Umbilical cord (tissue), 2 donors: ENCODE measurements around the gene NOTUM. TPM values are rescaled to one million over a fixed set of nuclear protein-coding genes. Genes with fewer than 3 reads are reported as not detected.

Experiments used
- DNase-seq: peaks from one replicate; pipeline ENCODE4 v3.0.0-alpha.2; 2015; ENCODE audit warnings: low spot score
- total RNA-seq: library from RNA; depleted of rRNA; stranded (reverse); fragments of >200 nt; gene quantifications from one replicate; pipeline ENCODE4 v1.2.3, GENCODE V29; 2014; ENCODE audit warnings: low replicate concordance; ENCODE audit not compliant: insufficient read depth

The NOTUM gene
- not detected for total RNA-seq

DNA sequence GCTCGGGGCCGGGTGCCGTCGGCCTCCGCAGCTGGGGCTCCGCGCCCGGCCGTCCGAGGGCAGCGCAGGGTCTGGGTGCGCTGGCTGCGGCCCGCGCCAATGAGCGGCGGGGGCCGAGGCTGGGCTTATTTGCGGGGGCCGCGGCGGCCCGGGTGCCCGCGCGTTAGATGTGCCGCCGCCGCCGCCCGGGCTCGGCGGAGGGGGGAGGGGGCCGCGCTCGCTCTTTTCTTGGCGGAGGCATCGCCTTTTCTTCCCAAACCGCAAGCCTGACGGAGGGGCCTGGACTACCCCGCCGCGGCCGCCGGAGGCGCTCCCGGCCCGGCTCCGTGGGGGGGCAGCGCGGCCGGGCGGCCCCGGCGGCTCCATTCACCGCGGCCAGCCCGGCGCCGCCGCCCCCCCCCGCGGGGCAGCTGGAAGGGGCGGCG, at the start of gene NOTUM:
NOTUM (minus strand) TSS at position 101 of the 425 bp plus-strand sequence. CDS start 278 bp downstream, outside the sequence.
- DNase-seq: no peak

DNA sequence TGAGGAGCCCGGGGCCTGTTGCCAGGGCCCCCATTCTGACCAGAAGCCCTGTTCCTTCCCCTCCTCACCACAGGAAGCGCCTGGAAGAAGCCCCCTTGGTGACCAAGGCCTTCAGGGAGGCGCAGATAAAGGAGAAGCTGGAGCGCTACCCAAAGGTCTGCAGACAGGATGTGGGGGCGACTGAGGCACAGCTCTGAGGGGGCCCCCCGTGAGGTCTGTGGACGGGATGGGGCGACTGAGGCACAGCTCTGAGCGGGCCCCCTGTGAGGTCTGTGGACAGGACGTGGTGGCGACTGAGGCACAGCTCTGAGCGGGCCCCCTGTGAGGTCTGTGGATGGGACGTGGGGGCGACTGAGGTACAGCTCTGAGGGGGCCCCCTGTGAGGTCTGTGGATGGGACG, 48.4 kb upstream of the NOTUM start:
- DNase-seq: no peak

DNA sequence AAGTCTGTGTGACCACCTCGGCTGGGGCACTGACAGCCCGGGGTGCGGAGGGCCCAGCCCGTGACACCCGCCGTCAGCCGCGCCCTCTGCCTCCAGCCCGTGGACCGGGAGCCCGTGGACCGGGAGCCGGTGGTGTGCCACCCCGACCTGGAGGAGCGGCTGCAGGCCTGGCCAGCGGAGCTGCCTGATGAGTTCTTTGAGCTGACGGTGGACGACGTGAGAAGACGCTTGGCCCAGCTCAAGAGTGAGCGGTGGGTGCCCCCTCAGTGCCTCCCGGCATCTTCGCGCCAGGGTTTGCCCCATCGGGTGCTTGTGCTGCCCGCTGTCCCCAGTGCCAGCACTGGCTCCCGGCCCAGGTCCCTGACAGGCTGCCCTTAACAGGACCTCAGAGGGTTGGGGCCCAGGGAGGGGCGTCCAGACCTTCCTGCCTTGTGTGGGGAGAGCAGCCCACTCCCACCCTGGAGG, 48.0 kb upstream of the NOTUM start:
- DNase-seq: no peak

DNA sequence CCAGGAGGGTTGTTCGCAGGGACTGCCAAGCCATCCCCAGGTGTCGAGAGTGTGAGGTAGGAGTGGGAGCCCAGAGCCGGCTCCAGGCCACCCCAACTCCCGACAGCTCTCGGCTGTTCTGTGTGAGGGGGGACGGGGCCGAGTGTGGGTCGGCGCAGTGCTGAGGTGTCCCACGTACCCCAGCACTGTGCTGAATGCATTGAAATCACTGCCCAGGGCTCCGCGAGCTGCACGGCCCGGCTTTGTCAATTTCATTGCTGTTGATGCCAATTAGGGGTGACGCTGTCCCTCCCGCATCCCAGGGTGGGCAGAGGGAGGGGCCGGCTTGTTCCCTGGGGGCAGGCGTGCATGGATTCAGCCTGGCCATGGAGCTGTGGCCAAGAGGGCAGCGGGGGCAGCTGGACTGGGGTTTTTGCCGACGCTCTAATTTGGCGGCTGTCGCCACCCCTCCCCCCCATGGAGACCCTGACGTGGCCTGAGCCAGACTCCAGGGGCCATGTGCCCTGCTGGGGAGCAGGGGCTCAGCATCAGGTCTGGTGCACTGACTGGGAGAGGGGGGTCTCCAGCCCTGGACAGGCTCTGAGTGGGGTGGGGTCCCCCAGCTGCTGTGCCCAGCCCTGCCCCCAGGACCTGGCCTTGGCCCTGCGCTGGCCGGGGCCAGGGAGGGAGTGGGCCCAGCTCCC, 47.4 kb upstream of the NOTUM start:
- DNase-seq: no peak

DNA sequence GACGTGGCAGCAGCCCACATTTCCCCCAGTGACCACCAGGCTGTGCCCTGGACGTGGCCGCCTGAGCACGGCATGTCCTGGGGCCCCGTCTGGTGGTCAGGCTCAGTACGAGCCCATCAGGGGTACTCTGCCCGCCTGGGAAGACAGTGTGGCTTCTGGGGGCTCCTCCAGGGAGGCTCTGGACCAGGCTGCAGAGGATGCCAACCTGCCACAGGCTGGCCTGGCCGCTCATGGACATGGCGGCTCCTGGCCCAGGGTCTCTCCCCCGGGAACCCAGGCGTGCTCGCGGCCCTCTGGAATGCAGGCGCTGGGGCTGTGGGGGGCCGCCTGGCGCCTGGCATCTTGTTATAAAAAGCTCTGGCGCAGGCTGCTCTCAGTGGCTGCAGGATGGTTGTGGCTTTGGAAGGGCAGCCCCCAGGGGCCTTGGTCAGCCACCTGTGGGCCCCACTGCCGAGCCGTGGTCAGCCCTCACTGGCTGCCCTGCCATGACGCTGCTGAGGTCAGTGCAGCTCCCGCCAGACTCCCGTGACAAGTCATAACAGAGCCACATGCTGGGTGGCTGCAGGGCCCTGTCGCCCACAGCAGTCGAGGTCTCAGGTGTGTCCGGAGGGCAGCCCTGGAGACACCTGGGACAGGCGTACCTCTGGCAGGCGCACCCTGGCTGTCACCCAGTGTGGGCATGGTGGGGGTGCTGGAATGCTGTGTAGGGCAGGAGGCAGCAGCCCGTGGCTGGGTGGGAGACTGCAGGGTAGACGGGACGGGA, 46.7 kb upstream of the NOTUM start:
- no peak for DNase-seq

DNA sequence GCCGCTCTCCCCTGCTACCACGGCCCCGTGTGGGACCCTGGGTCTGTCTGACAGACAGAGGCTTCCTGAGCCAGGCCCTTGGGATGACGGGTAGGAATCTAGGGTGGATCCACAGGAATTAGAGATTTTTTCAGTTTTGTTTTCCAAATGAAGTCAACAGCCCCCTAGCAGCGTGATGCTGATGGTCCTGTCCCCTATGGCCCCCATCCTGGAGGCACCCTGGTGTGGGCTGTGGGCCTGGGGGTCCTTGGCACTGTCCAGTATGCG, 46.2 kb upstream of the NOTUM start:
- no peak for DNase-seq

DNA sequence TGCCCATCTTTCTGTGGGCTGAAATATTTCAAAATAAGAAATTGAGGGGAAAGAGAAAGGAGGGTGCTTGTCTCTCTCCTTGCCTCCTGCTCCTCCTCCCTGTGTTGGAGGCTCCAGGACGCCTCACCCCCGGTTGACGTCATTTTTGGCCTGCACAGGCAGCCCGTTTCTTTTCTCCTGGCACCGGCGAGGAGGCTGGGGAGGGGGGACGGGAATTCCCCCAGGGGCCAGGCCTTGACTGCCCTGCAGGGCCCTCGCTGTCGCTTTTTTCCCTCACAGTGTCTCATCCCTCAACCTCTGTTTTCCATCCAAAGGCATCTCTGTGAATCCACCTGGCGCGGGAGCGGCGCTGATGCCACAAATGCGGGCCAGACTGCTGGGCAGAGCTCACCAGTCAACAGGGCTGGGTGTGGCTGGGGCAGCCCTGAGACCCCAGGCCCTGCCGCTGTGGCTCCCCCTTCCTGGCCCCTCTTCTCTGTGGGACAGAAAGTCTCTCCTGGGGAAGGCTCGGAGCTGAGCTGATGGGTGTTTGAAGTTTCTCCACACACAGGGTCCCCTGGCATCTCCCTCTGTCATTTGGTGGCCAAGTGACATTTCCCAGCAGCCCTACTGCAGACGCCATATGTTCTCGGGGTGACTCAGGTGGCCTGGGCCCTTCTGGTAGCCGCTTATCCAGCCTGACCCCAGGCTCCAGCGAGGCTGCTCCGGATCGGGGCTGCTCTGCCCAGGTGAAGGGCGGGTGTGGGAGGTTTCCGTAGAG, 45.7 kb upstream of the NOTUM start:
- peak; percentile 80 for DNase-seq

DNA sequence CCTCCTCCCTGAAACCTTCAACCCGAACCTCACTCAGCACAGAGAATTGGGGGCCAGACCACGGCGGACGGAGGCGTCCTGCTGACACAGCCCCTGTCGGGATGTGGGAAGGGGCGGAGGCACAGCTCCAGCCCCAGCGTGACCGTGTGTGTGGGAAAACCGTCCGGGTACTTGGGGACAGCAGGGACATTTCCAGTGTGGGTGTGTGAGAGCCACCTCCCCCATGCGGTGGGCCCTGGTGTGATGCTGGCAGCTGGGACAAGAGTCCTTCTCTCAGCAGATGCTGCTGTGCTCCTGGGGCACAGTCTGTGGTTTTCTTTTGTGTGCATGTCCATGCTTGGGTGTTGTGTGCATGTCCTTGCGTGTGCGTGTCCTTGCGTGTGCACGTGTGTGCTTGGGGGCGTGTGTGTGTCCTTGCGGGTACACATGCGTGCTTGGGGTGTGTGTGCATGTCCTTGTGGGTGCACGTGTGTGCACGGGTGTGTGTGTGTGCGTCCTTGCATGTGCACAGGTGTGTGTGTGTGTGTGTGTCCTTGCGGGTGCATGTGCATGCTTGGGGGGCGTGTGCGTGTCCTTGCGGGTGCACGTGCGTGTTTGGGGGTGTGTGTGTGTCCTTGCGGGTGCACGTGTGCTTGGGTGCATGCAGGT, 44.8 kb upstream of the NOTUM start:
- no peak for DNase-seq

DNA sequence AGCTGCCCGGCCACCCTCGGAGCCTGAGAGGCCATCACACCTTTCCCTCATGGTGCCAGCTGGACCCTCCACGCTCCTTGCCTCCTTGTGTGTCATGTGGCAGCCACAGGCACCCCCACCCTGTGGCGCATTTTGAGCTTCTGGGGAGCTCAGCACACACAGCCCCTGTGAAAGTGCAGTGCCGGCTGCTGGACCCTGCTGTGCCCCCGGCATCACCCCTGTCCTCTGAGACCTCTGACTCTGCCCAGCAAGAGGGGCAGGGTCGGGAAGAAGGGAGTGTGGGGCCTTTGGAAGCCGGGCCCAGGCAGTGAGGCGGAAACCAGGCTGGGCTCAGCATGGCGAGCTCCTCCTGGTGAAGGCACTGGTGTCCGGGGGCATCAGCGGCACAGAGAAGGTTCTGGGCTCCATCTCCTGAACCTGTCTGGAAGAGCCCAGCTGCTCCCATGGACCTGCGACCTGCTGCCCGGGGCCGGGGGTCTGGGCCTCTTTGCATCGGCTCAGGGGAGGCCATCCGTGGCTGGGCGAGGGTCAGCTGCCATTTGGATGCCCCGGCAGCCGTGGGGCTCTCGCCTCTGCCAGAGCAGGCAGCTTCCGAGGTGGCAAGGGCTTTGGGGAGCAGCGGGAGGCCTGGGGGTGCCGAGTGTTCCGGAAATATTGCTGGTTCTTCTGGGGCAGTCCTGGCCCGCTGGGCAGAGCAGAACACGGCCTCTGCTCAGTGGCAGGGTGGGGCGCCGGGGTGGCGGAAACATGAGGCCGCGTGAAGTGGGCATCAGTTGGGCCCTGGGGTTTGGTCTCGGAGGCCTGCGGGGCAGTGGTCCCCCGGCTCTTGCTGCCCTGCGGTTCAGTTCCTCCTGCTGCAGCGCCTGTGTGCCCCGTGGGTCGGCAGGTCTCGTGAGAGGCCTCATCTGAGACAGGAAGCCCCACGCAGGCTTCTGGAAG, 43.8 kb upstream of the NOTUM start:
- no peak for DNase-seq

DNA sequence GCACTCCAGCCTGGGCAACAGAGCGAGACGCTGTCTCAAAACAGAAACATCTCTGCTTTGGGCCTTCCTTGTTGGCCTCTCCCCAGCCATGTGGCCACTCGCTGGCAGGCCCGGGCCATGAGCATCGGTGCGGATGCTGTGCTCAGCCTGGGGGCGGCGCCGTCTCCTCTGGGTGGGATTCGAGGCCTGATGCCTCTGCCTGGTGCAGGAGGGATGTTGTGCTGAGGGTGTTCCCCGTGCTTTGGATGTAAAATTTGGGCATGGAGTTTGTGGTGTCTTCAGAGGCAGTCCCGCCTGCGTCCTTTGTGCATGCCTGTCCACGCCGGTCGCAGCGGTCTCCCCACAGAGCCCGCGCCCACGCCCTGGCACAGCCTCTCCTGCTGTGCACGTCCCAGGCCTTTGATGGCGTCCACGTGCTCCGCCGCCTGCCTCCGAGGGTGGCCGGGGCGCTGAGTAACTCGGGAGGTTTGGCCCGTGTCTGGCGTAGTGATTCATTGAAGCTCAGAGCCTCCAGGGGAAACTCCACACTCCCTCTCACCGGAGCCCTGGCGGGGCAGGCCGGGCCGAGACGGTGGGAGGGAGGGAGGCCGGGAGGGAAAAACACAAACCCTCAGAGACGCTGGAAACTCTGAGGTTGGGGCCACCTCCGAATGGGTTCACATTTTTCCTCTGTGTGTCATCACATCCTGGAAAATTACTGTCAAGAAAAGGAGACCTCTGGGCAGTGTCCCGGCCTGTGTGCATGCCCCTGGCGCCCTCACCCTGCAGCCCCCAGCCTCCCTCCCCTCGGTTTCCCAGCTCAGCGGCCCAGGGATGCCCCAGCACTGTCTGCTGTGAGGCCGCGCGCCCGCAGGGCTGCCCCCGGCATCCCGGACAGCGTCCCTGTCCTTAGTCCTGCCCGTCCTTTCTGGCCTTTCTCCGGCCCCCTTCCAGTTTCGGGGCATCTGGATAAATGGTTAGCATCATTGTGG, 42.7 kb upstream of the NOTUM start:
- peak; percentile 95 for DNase-seq

DNA sequence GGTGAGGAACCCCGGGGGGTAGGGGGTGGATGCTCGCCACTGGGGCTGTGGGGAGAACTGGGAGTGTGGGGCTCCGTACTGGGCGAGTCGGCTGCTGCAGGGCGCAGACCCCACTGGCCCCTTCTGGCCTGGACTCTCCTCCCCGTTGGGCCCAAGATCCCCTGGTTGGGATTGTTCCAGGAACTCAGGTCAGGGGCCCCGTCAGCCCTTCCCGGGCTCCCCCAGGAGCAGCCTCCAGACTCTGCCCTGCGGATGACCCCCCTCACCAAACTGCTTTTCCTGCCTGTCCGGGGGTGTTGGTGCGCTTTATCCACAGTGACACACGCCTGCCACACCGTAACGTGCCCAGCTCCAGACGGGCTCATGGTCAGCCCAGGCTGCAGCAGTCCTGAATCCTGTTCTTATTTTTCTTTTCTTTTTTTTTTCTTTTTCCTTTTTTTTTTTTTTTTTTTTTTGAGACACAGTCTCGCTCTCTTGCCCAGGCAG, 40.6 kb upstream of the NOTUM start:
- no peak for DNase-seq

DNA sequence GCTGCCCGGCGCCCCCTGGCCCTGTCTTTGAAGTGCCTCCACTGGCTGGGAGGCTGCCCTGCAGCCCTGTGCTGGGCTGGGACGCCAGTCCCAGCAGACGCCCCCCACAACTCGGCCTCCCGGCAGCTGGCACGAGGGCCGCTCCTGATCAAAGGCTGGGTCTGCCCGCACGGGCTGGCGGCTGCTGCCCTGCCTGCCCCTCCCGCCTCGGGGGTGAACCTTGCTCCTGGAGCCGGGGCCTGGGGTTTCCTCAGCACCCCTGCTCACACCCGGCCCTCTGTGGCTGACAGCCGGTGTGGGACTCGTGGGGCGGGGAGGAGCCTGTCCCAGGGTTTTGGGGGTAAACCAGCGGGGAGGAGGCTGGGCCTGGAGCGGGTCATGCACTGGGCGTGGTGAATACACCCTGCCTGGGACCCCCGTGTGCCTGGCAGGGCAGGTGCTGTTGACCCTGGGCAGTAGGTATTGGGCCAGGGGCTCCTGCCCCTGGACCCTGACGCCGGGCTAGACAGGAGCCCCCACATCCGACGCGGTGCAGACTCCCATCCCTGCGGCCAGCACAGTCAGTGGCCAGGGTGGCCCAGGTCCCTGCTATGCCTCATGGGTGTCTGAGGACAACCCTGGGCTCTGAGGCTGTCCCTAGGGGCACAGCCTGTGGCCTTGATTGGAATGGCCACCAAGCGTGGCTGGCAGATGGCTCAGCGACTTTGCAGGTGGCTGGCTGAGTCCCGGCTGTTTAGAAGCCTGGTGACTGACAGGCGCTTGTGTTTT, 40.0 kb upstream of the NOTUM start:
- no peak for DNase-seq

DNA sequence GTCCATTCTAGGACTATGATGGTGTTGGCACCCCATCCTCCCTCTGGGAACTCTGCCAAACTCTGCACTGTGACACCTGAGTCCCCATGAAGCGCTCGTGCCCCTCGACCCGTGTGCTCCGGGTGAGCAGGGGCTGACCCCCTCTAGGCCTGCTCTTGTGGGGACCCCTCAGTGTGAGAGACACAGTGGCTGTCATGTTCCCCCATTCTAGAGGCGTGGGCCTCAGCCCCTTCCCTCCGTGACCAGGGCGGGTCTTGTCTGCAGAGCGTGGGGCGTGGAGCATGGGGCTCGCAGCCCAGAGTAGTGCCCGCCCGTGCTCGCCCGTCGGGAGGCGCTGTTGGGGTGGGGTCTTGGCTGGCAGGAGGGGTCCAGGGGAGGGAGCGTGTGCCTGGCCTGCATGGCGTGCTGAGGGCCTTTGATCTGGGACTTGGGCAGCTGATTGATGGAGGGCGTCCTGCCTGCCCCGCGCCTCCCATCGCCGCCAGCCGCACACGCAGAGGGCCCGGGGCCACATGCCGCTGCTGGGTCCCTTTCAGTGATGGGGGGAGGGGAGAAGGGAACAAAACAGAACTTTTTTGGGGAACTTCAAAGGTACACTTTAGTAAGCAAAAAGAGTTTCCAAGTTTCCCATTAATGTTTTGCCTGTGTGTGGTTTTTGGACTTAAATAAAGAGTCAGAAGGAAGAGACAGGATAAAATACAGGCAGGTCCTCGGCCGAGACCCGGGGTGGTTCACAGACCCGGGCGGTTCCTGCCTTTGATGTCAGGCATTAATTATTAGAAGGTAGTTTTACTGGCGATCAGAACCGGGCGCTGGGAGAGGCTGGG, 39.2 kb upstream of the NOTUM start:
- no peak for DNase-seq

DNA sequence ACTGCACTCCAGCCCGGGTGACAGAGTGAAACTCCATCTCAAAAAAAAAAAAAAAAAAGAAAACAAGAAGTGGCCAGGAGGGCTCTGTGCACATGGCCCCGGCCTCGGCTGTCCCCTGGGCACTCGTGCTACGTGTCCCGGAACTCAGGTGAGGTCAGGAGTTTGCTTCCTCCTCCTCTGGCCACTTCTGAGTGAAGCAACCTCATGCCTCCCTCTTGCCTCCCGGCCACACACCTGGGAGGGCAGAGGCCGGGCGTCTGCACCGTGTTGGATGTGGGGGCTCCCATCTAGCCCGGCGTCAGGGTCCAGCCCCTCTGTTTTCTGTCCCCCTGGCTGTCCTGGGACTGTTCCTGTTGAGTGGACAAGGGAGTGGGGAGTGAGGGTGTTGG, 38.6 kb upstream of the NOTUM start:
- DNase-seq: no peak

DNA sequence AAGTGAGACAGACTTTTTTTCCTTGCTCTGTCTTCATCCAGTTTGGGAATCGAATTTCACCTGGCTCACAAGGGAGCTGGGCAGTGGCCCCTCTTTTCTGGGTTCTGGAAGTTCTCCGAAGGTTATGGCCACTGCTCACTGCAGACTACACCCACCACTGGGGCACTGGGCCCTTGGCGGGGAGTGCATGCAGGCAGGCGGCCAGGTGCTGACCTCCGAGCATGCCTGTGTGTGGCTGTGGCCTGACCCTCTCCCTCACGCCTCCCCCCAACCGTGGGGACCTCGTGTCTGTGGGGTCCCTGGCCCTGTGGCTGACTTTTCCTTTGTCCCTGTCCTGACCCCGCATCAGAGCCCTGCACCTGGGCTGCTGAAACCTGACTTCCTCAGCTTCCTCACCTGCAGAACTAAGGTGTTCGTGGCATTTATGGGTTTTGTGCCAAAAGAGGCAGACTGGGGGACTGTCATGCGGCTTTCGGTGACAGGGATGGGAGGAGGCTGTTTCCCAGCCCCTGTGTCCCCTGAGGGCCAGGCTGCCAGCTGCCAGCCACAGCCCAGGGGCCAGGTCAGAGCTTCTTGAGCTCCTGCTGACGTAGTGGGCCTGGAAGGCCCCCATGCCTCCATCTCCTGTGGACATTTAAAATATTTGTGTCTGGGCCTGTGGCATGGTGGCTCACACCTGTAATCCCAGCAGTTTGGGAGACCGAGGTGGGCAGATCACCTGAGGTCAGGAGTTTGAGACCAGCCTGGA, 37.9 kb upstream of the NOTUM start:
- DNase-seq: no peak

DNA sequence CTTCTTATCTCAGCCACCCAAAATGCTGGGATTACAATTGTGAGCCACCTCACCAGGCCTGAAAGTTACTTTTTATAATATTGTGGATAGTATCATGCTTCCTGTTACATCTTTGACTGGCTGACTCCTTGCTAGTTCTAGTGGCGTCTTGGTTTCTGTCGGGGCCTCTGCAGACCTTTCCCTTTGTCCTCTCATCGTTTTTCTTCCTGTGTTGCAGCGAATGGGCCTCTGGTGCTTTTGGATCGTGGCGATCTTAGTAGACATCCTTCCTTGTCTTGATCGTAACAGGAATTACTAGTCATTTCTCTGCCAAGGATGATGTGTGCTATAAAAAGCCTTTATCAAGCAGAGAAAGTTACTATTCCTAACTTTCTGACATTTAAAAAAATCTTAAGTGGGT, 37.2 kb upstream of the NOTUM start:
- no peak for DNase-seq

DNA sequence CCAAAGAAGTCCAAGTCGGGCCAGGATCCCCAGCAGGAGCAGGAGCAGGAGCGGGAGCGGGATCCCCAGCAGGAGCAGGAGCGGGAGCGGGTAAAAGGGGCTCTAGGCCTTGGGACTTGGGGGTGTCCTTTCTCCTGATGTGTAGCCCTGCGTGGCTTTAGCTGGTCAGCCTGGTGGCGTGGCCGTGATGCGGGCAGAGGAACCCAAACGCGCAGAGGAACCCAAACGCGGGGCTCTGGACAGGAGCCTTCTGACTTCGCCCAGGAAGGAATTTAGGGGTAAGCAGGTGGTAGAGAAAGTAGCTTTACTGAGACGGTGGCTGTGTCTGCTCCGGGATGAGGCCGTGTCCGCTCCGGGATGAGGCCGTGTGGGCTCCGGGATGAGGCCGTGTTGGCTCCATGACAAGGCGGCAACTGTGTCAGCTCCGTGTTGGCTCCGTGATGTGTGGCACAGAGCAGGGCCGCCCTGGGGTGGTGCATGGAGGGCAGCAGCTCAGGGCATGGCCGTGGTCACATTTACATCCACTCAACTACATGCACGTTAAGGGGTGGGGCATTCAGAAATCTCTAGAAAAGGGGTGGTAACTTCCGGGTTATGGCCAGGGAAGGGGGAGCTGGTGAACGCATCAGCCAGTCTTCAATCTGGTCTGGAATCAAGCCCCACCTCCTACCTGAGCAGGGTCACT, 35.9 kb upstream of the NOTUM start:
- no peak for DNase-seq
